Activated T-cell treated with anti-CD3 and anti-CD28 coated beads, Interleukin-2, amount 50 U/mL, for 24 hours (primary cell): Measurements from ENCODE around the gene GDF15.

Source experiments
- DNase-seq: peaks from one replicate; pipeline ENCODE4 v3.0.0-alpha.2; 2020
- H3K27ac Mint-ChIP-seq: 2 replicates; pipeline ENCODE4 v1.8.0; 2020; ENCODE audit warnings: mild to moderate bottlenecking, mixed read lengths
- H3K27me3 Mint-ChIP-seq: 2 replicates; pipeline ENCODE4 v1.8.0; 2020; ENCODE audit warnings: mixed read lengths
- H3K36me3 Mint-ChIP-seq: 2 replicates; pipeline ENCODE4 v1.8.0; 2020; ENCODE audit warnings: low read depth, mixed read lengths
- H3K4me1 Mint-ChIP-seq: 2 replicates; pipeline ENCODE4 v1.8.0; 2020; ENCODE audit warnings: low read depth, mixed read lengths
- H3K4me3 Mint-ChIP-seq: 2 replicates; pipeline ENCODE4 v1.8.0; 2020; ENCODE audit warnings: mild to moderate bottlenecking, moderate library complexity, mixed read lengths
- H3K9me3 Mint-ChIP-seq: 2 replicates; pipeline ENCODE4 v1.8.0; 2020; ENCODE audit warnings: mixed read lengths

The GDF15 gene

DNA sequence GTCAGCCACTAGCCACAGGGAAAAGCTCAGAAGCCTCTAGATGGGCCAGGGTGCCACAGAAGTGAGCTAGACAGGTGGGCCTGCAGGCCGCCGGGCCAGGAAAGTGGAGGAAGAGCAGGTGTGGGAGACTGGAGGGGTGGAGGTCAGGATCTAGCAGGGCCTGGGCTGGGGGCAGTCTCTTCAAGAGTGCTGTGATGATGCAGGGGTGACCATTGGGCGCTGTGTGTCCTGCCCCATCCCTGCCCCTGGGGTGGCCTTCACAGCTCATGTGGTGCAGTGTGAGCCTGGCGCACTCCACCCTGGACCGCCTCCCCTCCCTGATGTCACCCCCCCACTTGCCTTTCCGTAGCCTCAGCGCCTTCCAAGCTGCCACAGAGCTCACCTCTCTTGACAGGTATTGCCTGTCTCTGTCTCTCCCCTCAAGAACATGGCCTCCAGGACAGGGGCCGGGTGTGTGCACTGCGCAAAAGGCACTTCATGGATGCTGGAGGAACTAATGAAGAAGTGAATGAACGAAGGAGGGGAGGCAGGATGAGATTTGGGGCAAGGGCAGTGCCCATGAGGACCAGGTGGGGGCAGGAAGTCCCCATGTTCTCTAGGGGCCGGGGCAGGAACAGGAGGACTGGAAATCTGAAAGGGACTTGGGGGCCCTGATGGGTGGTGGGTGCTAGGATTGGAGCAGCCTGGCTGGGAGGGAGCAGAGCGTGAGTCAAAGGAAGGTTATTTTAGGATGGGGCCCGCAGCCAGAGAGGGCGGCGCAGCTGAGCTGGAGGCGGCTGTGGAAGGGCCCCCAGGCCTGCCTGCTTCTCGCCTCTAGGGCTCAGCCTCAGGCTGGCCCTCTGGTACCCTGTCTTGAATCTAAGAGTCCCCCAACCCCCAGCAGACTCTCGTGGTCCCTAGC is 39.8 kb downstream of the GDF15 start:
- H3K27ac Mint-ChIP-seq: peak overlapping the region; percentile 54
- no peak for DNase-seq
- H3K4me1 Mint-ChIP-seq: peaks cover 63% of the 10 kb centered on the region
- peaks cover 41% of the 10 kb centered on the region for H3K36me3 Mint-ChIP-seq
- H3K27me3 Mint-ChIP-seq: no peaks in the 10 kb centered on the region
- H3K4me3 Mint-ChIP-seq: no peak overlapping the region
- no peaks in the 10 kb centered on the region for H3K9me3 Mint-ChIP-seq

DNA sequence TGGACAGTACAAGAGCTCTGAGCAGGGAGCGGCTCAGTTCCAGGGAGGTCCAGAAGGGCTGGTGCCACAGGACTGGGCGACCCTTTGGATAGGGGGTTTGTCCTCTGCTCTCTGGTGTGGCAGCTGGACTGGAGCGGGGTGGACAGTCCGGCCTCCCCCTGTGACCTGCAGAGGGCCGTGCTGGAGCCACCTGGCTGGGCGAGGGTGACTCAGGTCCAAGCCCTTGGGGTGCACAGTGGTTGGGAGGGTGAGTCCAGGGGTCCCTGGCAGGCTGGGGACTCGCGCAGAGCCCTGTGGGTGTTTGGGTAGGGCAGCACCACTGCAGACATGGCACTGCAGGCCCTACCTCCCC is 40.4 kb downstream of the GDF15 start:
- peaks cover 37% of the 10 kb centered on the region for H3K36me3 Mint-ChIP-seq
- no peak for DNase-seq
- no peak overlapping the region for H3K4me3 Mint-ChIP-seq
- no peaks in the 10 kb centered on the region for H3K9me3 Mint-ChIP-seq
- no peak overlapping the region for H3K27ac Mint-ChIP-seq
- no peaks in the 10 kb centered on the region for H3K27me3 Mint-ChIP-seq
- H3K4me1 Mint-ChIP-seq: peaks cover 57% of the 10 kb centered on the region

DNA sequence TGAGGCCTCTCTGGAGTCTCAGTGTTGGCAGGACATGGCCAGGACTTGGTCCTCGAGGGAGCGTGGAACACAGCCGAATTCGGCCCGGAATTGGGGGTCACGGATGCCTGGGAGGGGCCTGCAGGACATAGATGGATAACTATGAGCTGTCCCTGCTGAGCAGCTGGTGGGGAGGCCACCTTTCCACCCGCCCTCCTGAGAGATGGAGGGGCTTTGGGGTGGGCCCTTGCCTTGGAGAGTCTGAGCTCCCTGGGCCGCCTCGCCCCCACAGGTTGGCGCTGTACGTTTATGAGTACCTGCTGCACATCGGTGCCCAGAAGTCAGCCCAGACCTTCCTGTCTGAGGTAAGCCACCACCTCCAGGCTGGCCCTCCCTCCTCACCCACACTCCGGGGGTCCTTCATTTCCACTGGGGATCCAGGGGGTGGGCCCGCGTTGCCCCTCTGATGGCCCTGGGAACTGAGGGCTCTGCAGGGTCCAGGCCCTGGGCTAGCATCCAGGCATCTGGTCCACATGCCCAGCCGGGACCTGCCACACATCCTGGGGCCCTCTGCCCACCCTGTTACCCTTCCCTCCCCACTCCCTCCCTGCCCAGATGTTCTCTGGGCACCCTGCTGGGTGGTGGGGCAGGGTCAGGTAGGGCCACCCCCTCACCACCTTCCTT is 41.3 kb downstream of the GDF15 start:
- DNase-seq: no peak
- Mint-ChIP-seq H3K4me1 (peaks cover 50% of the 10 kb centered on the region), H3K27me3 (no peaks in the 10 kb centered on the region), H3K9me3 (no peaks in the 10 kb centered on the region), H3K36me3 (peaks cover 33% of the 10 kb centered on the region), H3K4me3 (no peak overlapping the region), H3K27ac (no peak overlapping the region)

DNA sequence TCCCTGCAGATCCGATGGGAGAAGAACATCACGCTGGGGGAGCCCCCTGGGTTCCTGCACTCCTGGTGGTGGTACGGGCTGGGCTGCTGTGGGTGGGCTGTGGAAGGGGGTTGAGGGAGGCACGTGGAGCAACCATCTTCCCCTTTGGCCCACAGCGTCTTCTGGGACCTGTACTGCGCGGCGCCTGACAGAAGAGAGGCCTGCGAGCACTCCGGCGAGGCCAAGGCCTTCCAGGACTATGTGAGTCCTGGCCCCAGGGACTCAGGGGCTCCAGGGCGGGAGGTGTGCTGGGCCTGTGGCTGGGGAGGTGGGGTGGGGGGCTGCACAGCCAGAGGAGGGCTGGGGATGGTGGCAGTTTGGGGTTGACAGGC is 41.8 kb downstream of the GDF15 start:
- Mint-ChIP-seq H3K27me3 (no peaks in the 10 kb centered on the region), H3K4me3 (no peak overlapping the region), H3K36me3 (peaks cover 32% of the 10 kb centered on the region), H3K4me1 (peaks cover 47% of the 10 kb centered on the region), H3K27ac (no peak overlapping the region), H3K9me3 (no peaks in the 10 kb centered on the region)
- no peak for DNase-seq

DNA sequence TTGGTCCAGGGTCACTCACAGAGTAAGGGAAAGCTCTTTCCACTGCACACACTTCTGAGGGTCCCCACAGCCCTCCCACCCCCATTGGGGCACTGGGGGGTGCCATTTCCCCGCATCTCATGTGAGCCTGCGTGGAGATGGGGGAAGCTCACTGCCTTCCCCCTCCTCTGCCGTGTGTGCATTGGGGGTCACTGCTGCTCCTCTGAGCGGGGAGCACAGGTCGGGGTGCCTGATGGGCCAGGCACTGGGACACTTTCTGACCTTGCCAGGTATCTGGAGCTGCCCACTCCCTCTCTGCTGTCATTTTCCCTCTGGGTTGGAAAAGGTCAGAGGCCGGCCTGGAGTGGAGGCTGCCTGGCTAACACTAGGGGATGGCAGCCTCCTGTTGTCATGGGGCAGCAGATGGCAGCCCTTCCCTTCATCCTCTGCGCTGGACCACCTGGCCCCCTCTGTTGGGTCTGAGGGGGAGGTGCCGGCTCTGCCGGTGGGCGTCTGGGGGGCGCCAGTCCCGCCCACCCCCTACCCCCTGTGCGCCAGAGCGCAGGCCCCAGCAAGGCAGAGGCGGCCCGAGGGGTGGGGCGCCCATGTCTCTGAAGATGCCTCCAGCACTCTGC is 42.3 kb downstream of the GDF15 start:
- H3K27me3 Mint-ChIP-seq: no peaks in the 10 kb centered on the region

DNA sequence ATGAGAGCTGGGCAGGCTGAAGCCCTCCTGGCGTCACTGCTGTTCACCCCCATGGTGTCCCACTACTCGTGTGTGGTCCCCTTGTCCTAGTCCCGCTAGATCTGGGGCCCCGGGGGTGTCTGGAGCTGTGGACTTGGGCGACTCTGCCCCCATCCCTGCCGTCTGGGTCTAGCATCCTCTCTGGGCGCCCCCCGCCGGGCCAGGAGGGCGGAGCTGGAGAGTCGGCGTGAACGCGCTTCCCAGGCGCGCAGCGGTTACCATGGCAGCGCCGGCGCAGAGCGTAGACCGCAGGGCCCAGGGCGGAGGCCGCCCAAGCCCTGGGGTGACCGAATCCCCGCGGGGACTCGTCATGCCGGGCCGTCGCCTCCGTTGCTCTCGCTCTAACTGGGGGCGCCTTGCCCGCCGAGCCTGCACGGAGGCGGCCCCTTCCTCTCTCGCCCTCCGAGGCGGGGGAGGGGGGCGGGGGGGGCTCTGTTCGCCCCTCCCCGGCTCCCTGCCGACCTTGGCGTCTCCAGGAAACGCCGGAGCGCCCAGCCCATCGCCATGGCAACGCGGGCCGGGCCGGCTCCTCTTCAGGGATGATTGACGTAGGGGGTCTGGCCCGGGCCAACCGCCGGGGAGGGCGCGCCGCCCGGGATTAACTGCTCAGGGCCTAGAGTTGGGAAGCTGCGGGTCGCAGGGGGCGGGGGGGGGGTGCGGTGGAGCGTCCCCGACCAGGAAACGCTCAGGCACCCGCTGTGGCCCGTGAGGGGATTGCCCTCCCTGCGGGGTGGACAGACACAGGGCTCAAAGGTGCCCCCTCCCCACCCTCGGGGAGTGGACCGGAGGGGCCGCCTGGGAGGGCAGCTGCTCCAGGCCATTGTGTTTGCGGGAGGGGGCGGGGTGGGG is 43.1 kb downstream of the GDF15 start:
- Mint-ChIP-seq H3K36me3 (peaks cover 25% of the 10 kb centered on the region), H3K4me3 (peak overlapping the region; percentile 60), H3K27ac (peak overlapping the region; percentile 40), H3K9me3 (no peaks in the 10 kb centered on the region), H3K4me1 (peaks cover 37% of the 10 kb centered on the region), H3K27me3 (no peaks in the 10 kb centered on the region)
- peak; percentile 82 for DNase-seq

More for the DNA sequence above, 42.3 kb downstream of the GDF15 start:
- H3K9me3 Mint-ChIP-seq: no peaks in the 10 kb centered on the region
- H3K4me1 Mint-ChIP-seq: peaks cover 43% of the 10 kb centered on the region
- DNase-seq: no peak
- H3K36me3 Mint-ChIP-seq: peaks cover 27% of the 10 kb centered on the region
- H3K27ac Mint-ChIP-seq: no peak overlapping the region
- H3K4me3 Mint-ChIP-seq: no peak overlapping the region

DNA sequence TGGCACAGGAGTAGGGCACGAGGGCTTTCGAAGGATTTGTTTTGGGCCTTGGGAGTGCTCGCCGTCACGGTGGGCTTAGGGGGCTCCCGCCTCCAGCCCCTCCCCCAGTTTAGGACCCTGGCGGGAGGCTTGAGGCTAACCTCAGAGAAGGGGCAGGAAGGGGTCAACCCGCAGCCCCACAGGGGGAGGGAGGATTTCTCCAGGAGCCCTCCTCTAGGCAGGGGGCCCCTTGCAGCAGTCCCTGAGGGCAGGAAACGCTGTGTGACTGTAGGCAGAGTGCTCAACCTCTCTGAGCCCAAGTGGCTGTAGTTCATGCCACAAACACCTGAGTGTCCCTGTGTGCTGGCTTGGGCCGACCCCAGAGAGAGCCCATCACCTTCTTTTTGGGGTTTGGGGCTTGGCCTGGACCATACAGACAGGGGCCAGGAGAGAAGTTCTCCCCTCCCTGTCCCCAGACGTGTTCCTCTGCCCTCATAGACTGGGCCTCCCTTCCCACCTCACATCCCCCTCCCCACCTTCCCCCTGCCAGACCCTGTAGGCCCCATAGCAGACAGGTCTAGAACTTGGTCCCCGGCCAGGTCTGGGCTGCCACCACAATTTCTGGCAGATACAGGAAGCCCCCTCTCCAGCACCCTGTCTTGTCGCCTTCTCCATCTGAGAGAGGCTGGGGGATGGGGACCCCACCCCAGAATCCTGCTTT is 43.9 kb downstream of the GDF15 start:
- Mint-ChIP-seq H3K4me3 (peak overlapping the region; percentile 60), H3K9me3 (no peaks in the 10 kb centered on the region), H3K36me3 (peaks cover 32% of the 10 kb centered on the region), H3K27ac (peak overlapping the region; percentile 59), H3K27me3 (no peaks in the 10 kb centered on the region), H3K4me1 (peaks cover 38% of the 10 kb centered on the region)
- DNase-seq: no peak

DNA sequence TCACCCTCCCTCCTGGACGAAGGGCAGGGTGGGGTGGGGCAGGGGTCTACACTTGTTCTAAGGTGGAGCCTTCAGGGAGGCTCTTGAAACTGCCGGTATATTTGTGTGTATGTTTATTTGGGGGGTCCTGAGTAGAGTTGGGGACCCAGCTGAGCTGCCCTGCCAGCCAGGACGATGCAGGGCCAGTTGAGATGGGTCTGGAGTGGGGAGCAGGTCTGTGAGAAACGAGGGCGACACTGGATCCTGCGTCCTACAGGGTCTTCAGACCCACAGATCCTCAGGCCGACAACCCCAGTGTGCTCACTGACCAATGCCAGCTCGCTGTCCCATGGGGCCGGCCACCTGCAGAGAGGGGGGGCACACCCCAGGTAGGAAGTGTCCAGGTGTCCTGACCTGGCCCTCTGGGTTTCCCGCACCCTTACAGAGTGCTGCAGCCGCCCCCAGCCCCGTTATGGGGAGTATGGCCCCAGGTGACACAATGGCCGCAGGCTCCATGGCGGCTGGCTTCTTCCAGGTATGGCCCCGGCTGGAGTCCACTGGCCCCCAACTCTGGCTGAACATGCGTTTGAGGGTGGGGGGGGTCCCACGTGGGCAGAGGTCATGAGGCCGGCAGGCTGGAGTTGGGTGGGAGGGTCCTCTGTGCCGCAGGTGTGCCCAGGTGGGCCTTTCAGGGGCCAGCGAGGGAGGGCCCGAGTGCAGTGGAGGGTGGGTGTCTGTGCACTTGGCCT is 44.6 kb downstream of the GDF15 start:
- no peak for DNase-seq
- peaks cover 36% of the 10 kb centered on the region for H3K36me3 Mint-ChIP-seq
- peaks cover 34% of the 10 kb centered on the region for H3K4me1 Mint-ChIP-seq
- no peaks in the 10 kb centered on the region for H3K9me3 Mint-ChIP-seq
- H3K27me3 Mint-ChIP-seq: no peaks in the 10 kb centered on the region
- no peak overlapping the region for H3K4me3 Mint-ChIP-seq
- H3K27ac Mint-ChIP-seq: peak overlapping the region; percentile 52

DNA sequence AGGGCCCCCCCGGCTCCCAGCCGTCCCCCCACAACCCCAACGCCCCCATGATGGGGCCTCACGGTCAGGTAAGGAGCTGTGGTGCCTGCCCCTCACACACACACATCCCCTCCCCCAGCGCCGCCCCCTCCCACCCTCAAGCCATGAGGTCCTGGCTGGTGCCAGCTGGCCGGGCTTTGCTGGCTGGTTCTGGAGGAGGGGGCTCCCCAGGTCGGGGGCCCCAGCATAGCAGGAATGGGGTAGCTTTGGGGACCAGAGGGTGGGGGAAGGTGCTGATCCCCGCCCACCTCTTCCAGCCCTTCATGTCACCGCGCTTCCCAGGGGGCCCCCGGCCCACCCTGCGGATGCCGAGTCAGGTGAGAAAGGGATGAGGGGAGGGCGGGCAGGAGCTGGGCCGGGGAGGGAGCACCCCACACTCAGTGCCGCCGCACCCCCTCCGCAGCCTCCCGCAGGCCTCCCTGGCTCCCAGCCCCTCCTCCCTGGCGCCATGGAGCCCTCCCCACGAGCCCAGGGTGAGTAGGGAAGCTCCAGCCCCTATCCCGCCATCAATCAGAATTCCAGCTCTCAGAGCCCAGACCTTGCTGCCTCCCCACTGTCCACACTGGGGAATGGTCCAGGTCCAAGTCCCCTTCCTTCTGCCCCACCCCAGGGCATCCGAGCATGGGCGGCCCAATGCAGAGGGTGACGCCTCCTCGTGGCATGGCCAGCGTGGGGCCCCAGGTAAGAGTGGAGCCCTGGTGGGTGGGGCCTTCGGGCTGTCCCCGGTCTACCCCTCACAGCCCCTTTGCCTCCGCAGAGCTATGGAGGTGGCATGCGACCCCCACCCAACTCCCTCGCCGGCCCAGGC is 45.6 kb downstream of the GDF15 start:
- Mint-ChIP-seq H3K4me1 (peaks cover 35% of the 10 kb centered on the region), H3K36me3 (peaks cover 40% of the 10 kb centered on the region), H3K27me3 (no peaks in the 10 kb centered on the region), H3K4me3 (no peak overlapping the region), H3K27ac (no peak overlapping the region), H3K9me3 (no peaks in the 10 kb centered on the region)
- no peak for DNase-seq

DNA sequence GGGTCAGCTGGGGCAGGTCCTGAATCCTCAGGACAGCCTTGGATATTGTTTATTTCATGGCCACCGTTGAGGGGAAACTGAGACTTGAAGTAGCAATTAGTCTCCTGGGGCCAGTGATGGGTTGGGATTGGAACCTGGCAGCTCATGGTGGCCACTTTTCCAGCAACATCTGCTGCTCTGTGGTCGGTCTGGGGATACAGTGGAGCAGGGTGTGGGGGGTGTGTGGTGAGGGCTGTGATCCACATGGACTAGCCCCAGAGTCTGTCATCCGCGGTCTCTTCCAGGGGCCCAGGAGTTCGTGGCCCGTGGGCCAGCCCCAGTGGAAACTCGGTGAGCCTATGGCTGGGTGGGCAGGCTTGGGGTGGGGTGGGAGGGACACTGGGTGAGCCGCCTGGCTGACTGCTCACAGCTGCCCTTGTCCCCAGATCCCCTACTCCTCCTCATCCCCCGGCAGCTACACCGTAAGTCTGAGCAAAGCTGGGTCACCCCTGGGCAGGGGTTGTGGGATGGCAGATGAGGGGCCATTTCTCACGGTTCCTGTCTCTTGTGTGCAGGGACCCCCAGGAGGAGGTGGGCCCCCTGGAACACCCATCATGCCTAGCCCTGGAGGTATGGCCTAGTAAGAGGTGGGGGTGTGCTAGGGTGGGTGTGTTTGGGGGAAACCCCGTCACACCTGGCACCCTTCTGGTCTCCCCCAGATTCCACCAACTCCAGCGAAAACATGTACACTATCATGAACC is 46.5 kb downstream of the GDF15 start:
- Mint-ChIP-seq H3K9me3 (no peaks in the 10 kb centered on the region), H3K4me1 (peaks cover 36% of the 10 kb centered on the region)

DNA sequence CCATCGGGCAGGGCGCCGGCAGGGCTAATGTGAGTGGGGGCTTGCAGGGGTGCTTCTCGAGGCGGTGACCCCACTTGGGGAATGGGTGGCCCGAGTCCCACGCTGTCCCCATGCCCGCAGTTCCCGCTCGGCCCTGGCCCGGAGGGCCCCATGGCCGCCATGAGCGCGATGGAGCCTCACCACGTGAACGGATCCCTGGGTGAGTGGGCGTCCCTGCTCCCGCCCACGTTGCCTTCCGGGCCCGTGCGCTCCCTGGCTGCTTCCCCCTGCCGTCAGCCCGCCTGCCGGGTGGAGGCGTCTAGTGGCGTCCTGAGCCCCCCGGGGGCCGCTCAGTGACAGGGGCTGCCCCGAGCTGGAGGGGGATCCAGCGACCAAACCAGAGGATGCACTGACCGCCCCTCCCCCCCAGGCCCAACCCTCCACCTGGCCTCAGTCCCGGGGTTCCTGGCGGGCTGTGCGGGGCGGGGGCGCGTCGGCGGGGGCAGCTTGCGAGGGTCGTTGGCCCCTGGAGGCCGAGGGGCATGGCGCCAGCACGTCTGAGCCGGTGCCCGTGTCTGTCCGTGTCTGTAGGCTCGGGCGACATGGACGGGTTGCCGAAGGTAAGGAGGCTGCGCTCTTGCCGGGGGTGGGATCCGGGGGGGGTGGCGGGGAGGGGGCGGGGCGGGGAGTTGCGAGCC is 47.2 kb downstream of the GDF15 start:
- no peaks in the 10 kb centered on the region for H3K27me3 Mint-ChIP-seq
- peak overlapping the region; percentile 49 for H3K4me3 Mint-ChIP-seq
- no peaks in the 10 kb centered on the region for H3K9me3 Mint-ChIP-seq
- peak overlapping the region; percentile 63 for H3K27ac Mint-ChIP-seq
- H3K4me1 Mint-ChIP-seq: peaks cover 39% of the 10 kb centered on the region
- peaks cover 34% of the 10 kb centered on the region for H3K36me3 Mint-ChIP-seq
- DNase-seq: peak; percentile 61

More for the DNA sequence above, 46.5 kb downstream of the GDF15 start:
- Mint-ChIP-seq H3K36me3 (peaks cover 38% of the 10 kb centered on the region), H3K4me3 (peak overlapping the region; percentile 49), H3K27me3 (no peaks in the 10 kb centered on the region), H3K27ac (peak overlapping the region; percentile 63)
- no peak for DNase-seq
